Neutrophil (primary cell): ENCODE measurements around the gene DGKK.

Experiments used
- H3K27ac ChIP-seq: fragments of 200-600 bp; sonication (generic); 2 replicates; pipeline ENCODE4 v1.5.1; 2016; ENCODE audit warnings: mild to moderate bottlenecking, moderate library complexity
- H3K27me3 ChIP-seq: fragments of 200-600 bp; sonication (generic); 2 replicates; pipeline ENCODE4 v1.6.0; 2016; ENCODE audit warnings: mild to moderate bottlenecking
- H3K36me3 ChIP-seq: fragments of 200-600 bp; sonication (generic); 2 replicates; pipeline ENCODE4 v1.5.1; 2017
- H3K4me1 ChIP-seq, 2 experiments: fragments of 200-600 bp in 1 of 2; sonication (generic) in 1 of 2; 1 replicate in 1 of 2; 2 replicates in 1 of 2; pipeline versions ENCODE4 v1.5.1 to v1.6.1; 2013 to 2016; ENCODE audit warnings: low read depth in 1 of 2, low read length in 1 of 2, mild to moderate bottlenecking in 1 of 2, moderate library complexity in 1 of 2; ENCODE audit not compliant: control insufficient read depth in 1 of 2, insufficient read depth in 1 of 2
- H3K4me3 ChIP-seq, 2 experiments: fragments of 200-600 bp in 1 of 2; sonication (generic) in 1 of 2; 1 replicate in 1 of 2; 2 replicates in 1 of 2; pipeline ENCODE4 v1.5.1; 2013 to 2016; ENCODE audit warnings: low read depth in 1 of 2, low read length in 1 of 2, mild to moderate bottlenecking in 1 of 2, moderate library complexity in 1 of 2
- H3K9me3 ChIP-seq: fragments of 200-600 bp; sonication (generic); 2 replicates; pipeline ENCODE4 v1.5.1; 2016
- TF ChIP-seq, protein P1 (sequence below): fragments of 200-600 bp; sonication (generic); IDR thresholded peaks from 2 replicates; pipeline ENCODE4 v1.5.1; 2016; ENCODE audit warnings: antibody characterized with exemption

The DGKK gene

DNA sequence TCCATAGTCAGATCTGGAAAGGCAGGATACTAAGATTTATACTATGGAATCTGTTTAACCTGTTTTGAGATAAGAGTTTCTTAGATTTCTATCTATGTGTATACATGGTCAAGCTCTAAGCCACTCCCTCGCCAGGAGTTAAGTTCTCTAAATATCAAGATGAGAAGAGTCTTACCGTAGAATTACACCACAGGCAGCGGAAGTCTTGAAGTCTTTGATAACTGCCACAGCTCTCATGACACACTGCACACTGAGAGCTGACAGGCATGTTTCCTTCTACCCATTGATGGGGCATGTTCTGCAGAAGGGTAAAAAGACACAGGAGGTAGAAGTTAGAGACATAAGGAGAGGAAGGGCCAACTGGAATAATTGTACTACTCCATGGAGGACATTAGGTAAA lies 67.7 kb downstream of the DGKK start:
- H3K27me3 ChIP-seq, result no peaks in the 10 kb centered on the region
- TF ChIP-seq, protein P1, sequence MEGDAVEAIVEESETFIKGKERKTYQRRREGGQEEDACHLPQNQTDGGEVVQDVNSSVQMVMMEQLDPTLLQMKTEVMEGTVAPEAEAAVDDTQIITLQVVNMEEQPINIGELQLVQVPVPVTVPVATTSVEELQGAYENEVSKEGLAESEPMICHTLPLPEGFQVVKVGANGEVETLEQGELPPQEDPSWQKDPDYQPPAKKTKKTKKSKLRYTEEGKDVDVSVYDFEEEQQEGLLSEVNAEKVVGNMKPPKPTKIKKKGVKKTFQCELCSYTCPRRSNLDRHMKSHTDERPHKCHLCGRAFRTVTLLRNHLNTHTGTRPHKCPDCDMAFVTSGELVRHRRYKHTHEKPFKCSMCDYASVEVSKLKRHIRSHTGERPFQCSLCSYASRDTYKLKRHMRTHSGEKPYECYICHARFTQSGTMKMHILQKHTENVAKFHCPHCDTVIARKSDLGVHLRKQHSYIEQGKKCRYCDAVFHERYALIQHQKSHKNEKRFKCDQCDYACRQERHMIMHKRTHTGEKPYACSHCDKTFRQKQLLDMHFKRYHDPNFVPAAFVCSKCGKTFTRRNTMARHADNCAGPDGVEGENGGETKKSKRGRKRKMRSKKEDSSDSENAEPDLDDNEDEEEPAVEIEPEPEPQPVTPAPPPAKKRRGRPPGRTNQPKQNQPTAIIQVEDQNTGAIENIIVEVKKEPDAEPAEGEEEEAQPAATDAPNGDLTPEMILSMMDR, result no peak

DNA sequence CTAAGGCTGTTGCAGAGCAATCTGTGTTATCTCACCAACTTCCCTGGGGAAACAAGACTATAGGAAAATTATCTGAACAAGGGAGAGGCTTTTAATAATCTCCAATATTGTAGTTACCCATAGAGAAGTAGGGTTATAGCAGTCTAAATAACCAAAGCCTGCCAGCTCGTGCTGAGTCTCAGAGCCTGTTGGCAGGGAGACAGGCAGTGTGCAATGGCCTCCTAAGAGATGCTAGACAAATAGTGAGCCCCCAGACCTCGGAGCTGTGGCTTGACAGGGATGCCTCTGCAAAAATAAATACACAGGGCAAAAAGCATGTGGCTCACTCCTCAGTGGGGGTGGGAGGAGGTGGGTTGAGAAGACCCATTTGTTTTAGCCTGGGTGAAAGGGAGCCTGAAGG lies 76.7 kb downstream of the DGKK start:
- Histone ChIP-seq H3K4me3 (no peak overlapping the region), H3K27me3 (no peaks in the 10 kb centered on the region), H3K27ac (no peak overlapping the region), H3K36me3 (no peaks in the 10 kb centered on the region), H3K4me1 (no peaks in the 10 kb centered on the region), H3K9me3 (no peaks in the 10 kb centered on the region)
- TF ChIP-seq, protein P1, result no peak

More for the DNA sequence above, 67.7 kb downstream of the DGKK start:
- no peak overlapping the region for H3K27ac ChIP-seq
- H3K36me3 ChIP-seq, result no peaks in the 10 kb centered on the region
- no peak overlapping the region for H3K4me3 ChIP-seq
- H3K9me3 ChIP-seq, result no peaks in the 10 kb centered on the region
- H3K4me1 ChIP-seq, result no peaks in the 10 kb centered on the region

DNA sequence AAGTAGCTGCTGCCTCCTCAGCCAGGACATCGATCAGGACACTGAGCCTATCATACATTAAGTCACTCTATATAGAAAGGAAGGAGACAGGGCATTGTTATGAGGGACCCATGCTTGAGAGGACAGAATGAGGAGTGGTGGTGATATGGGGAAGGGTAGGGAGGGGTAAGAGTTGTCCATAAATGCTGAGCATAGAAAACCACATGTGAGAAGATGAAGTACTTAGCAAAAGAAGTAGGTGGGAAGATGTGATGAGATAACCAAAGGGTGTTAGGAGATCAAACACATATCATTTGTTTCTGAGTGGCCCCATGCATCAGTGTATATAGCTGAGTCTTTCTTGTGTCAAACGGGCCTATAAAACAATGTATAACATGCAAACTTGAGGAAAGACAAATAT lies 84.1 kb downstream of the DGKK start:
- Histone ChIP-seq H3K9me3 (no peaks in the 10 kb centered on the region), H3K27ac (no peak overlapping the region), H3K4me3 (no peak overlapping the region), H3K4me1 (no peaks in the 10 kb centered on the region), H3K36me3 (no peaks in the 10 kb centered on the region), H3K27me3 (no peaks in the 10 kb centered on the region)
- TF ChIP-seq, protein P1, result no peak

DNA sequence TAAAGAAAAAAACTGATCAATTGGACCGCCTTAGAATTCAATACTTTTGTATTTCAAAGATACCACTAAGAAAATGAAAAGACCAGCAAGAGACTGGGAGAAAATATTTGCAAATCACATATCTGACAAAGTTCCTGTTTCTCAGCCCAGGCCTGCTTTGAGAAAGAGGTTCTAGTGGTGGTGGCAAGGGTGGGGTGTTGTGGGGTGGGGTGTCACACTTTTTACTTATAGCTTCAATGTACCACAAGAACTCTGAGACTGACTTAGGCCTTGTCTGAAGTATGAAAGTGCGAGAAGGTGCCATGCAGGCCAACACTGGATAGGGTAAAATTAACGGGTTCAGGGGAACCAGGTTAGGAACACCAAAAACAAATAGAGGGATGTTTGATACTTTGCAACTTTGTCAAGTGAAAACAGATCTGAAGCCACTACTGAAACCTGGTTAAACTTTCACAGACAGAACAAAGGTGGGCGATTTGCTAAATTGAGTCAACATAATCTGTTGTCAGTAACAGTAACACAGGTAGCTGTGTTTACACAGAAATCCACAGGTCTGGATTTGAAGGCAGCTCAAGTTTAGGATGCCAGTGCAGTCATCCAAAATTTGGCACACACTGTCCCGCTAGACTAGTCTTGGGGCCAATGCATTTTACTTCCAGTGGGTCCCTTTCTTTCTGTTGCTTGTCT lies 88.8 kb downstream of the DGKK start:
- Histone ChIP-seq H3K9me3 (no peaks in the 10 kb centered on the region), H3K36me3 (no peaks in the 10 kb centered on the region), H3K4me1 (no peaks in the 10 kb centered on the region), H3K4me3 (no peak overlapping the region), H3K27ac (no peak overlapping the region), H3K27me3 (no peaks in the 10 kb centered on the region)
- TF ChIP-seq, protein P1, result no peak

DNA sequence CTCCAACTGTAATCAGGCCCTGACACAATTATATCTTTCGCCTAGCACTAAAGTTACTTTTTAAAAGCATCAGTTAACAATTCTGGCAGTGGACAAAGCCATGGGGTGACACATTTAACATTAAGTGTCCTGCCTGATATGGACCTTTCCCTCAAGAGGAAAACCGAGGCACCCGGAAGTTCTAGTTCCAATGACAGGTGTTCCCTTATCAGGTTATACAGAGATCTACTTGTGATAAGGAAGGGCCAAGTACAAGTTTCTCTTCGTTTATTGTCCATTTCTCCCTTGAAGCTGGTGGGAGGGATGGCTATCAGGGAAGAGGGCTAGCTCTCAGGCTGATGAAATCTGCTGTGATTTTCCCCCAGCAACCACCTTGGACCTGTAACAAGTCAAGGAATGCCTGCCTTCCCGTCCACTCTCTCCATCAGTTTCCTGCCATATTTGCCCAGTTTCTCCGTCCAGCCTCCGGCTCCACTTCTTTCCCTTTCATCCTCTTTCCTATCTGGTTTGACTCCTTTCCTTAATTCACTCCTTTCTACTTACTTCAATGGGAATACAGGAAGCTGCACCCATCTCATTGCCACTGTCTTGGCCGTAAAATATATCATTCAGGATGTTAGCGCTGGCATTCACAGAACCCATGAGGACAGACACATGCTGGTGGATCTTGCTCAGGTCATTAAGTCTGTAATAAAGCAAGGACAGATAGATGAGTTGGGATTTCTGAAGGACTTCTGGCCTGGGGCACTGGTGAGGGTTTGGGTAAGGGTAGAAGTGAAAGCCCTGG lies 95.0 kb downstream of the DGKK start:
- Histone ChIP-seq H3K27me3 (no peaks in the 10 kb centered on the region), H3K4me1 (no peaks in the 10 kb centered on the region), H3K27ac (no peak overlapping the region), H3K4me3 (no peak overlapping the region), H3K9me3 (no peaks in the 10 kb centered on the region), H3K36me3 (no peaks in the 10 kb centered on the region)
- TF ChIP-seq, protein P1, result no peak
